Smooth muscle cell (in vitro differentiated cells): ENCODE measurements around the gene PDHA1. TPM values are rescaled to one million over a fixed set of nuclear protein-coding genes. Genes with fewer than 3 reads are reported as not detected.

ENCODE experiments used
- DNase-seq: peaks from one replicate; lab custom pipeline; 2025; ENCODE audit not compliant: unreplicated experiment; lab: John Stamatoyannopoulos, UW
- H2AFZ ChIP-seq: fragments of 200-600 bp; sonication (generic); 2 replicates; pipeline ENCODE4 v1.6.0; 2016; ENCODE audit warnings: antibody characterized with exemption, low read depth, mild to moderate bottlenecking
- H3F3A ChIP-seq: fragments of 200-600 bp; sonication (generic); 2 replicates; pipeline ENCODE4 v1.6.0; 2017; ENCODE audit warnings: antibody characterized with exemption, low read depth
- H3K27ac ChIP-seq: fragments of 200-600 bp; sonication (generic); 2 replicates; pipeline ENCODE4 v1.5.1; 2016; ENCODE audit warnings: low read depth, mild to moderate bottlenecking
- H3K27me3 ChIP-seq: fragments of 200-600 bp; sonication (generic); 2 replicates; pipeline ENCODE4 v1.6.1; 2016; ENCODE audit warnings: low read depth, mild to moderate bottlenecking
- H3K36me3 ChIP-seq: fragments of 200-600 bp; sonication (generic); 2 replicates; pipeline ENCODE4 v1.5.1; 2016; ENCODE audit warnings: low read depth
- H3K4me1 ChIP-seq: fragments of 200-600 bp; sonication (generic); 2 replicates; pipeline ENCODE4 v1.5.1; 2016; ENCODE audit warnings: low read depth
- H3K4me2 ChIP-seq: fragments of 200-600 bp; sonication (generic); 2 replicates; pipeline ENCODE4 v1.6.0; 2016; ENCODE audit warnings: mild to moderate bottlenecking
- H3K4me3 ChIP-seq: fragments of 200-600 bp; sonication (generic); 2 replicates; pipeline ENCODE4 v1.5.1; 2016; ENCODE audit warnings: mild to moderate bottlenecking
- H3K79me2 ChIP-seq: fragments of 200-600 bp; sonication (generic); 2 replicates; pipeline ENCODE4 v1.6.0; 2016; ENCODE audit warnings: low read depth, mild to moderate bottlenecking
- H3K9ac ChIP-seq: fragments of 200-600 bp; sonication (generic); 2 replicates; pipeline ENCODE4 v1.6.0; 2016; ENCODE audit warnings: low read depth
- H3K9me3 ChIP-seq: fragments of 200-600 bp; sonication (generic); replicated peaks from 2 replicates; pipeline ENCODE4 v1.5.1; 2016; ENCODE audit warnings: low read depth
- H4K20me1 ChIP-seq: fragments of 200-600 bp; sonication (generic); 2 replicates; pipeline ENCODE4 v1.6.0; 2016; ENCODE audit warnings: low read depth
- WGBS: methylation state at CpG from one replicate; pipeline ENCODE4 v1.1.7; 2016; ENCODE audit warnings: low lambda C conversion rate; 5-methylcytosine and 5-hydroxymethylcytosine counted together
- polyA plus RNA-seq: library from polyadenylated mRNA; unstranded; fragments of >200 nt; fragmentation: Nextera tagmentation; extraction: Ambion mirVana; gene quantifications from 2 replicates; pipeline ENCODE4 v1.2.1, GENCODE V29; 2016
- total RNA-seq: library from RNA; depleted of rRNA; stranded (reverse); fragments of >200 nt; gene quantifications from 2 replicates; pipeline ENCODE4 v1.2.3, GENCODE V29; 2014
- TF ChIP-seq, protein P1 (sequence below): fragments of 200-600 bp; sonication (generic); IDR thresholded peaks from 2 replicates; pipeline ENCODE4 v1.5.1; 2017; ENCODE audit warnings: borderline replicate concordance, mild to moderate bottlenecking, antibody characterized with exemption; ENCODE audit not compliant: insufficient read depth, poor library complexity, severe bottlenecking

The PDHA1 gene
- total and polyA plus RNA-seq, 2 experiments from 2014 or later: 121 to 222 TPM

GRCh38 chrX:19377799-19378198, 34.1 kb downstream of the PDHA1 start:
- H3K9ac ChIP-seq: no peak overlapping the region
- no peaks in the 10 kb centered on the region for H3K36me3 ChIP-seq
- no peaks in the 10 kb centered on the region for H3K27me3 ChIP-seq
- TF ChIP-seq, protein P1, sequence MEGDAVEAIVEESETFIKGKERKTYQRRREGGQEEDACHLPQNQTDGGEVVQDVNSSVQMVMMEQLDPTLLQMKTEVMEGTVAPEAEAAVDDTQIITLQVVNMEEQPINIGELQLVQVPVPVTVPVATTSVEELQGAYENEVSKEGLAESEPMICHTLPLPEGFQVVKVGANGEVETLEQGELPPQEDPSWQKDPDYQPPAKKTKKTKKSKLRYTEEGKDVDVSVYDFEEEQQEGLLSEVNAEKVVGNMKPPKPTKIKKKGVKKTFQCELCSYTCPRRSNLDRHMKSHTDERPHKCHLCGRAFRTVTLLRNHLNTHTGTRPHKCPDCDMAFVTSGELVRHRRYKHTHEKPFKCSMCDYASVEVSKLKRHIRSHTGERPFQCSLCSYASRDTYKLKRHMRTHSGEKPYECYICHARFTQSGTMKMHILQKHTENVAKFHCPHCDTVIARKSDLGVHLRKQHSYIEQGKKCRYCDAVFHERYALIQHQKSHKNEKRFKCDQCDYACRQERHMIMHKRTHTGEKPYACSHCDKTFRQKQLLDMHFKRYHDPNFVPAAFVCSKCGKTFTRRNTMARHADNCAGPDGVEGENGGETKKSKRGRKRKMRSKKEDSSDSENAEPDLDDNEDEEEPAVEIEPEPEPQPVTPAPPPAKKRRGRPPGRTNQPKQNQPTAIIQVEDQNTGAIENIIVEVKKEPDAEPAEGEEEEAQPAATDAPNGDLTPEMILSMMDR: no peak
- no peak overlapping the region for H3K27ac ChIP-seq
- H3F3A ChIP-seq: no peaks in the 10 kb centered on the region
- no peaks in the 10 kb centered on the region for H4K20me1 ChIP-seq
- H3K4me2 ChIP-seq: no peak overlapping the region
- H3K79me2 ChIP-seq: no peaks in the 10 kb centered on the region
- WGBS: 87% methylated on average over 12 of the region's 12 CpGs
- H3K4me1 ChIP-seq: no peaks in the 10 kb centered on the region
- no peak for DNase-seq
- no peaks in the 10 kb centered on the region for H3K9me3 ChIP-seq
- H3K4me3 ChIP-seq: no peak overlapping the region
- no peak overlapping the region for H2AFZ ChIP-seq

DNA sequence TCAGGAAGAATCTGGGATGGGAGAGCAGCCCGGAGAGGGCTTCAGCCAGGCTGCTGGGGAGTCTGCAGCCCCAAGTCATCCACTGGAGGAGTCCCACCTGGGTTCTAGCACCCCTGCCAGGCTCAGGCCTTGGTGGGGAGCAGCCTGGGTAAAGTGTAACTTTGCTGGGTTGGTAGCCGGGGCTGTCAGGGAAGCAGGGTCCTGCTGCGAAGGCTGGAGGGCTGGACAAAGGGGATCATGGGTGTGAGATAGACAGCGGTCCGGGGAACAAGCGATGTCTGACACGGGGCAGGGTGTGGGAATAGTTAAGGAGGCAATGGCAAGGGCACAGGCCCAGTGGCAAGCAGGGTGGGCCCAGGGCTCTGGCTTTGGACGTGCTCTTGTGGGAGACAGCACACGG, 37.6 kb downstream of the PDHA1 start:
- Histone ChIP-seq H3K9ac (no peak overlapping the region), H3K9me3 (no peaks in the 10 kb centered on the region), H3K36me3 (no peaks in the 10 kb centered on the region), H3K4me1 (no peaks in the 10 kb centered on the region), H3K27me3 (no peaks in the 10 kb centered on the region), H3K79me2 (no peaks in the 10 kb centered on the region), H3K4me2 (no peak overlapping the region), H4K20me1 (no peaks in the 10 kb centered on the region), H3K4me3 (no peak overlapping the region), H2AFZ (no peak overlapping the region), H3K27ac (no peak overlapping the region), H3F3A (no peaks in the 10 kb centered on the region)
- WGBS: 88% methylated on average over 9 of the region's 9 CpGs
- DNase-seq: no peak
- TF ChIP-seq, protein P1: no peak

DNA sequence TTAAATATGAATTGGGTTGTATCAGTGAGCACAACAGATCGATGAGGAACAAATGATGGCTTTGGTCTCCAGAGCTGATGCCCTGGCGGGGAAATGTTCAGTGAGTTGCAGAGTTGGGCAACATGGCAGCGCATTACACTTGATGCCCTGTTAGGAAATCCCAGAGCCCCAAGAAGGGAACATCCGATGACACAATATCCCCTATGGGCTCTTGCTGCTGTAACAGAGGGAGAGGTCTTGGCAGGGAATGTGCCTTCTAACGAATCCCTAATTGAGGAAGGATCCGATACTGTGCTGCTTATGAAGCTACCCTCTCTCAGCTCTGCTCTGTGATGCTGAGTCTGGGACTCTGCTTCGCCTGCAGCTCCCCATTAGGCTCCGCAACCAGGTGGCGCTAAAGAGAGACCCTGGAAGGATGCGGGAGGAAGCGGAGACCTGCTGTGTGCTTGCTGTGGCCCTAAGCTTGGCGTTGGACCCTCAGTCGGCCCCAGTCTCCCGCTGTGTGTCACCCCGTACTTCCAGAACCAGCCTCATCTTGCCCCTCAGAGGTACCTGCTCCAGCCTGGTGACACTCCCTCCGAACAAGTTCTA, 38.9 kb downstream of the PDHA1 start:
- Histone ChIP-seq H3F3A (no peaks in the 10 kb centered on the region), H3K4me2 (no peak overlapping the region), H3K27ac (no peak overlapping the region), H3K79me2 (no peaks in the 10 kb centered on the region), H2AFZ (no peak overlapping the region), H3K4me1 (no peaks in the 10 kb centered on the region), H3K9ac (no peak overlapping the region), H3K9me3 (no peaks in the 10 kb centered on the region), H3K36me3 (no peaks in the 10 kb centered on the region), H3K4me3 (no peak overlapping the region), H3K27me3 (no peaks in the 10 kb centered on the region), H4K20me1 (no peaks in the 10 kb centered on the region)
- WGBS: 50% methylated on average over 16 of the region's 16 CpGs
- no peak for DNase-seq
- TF ChIP-seq, protein P1: peak; percentile 45

DNA sequence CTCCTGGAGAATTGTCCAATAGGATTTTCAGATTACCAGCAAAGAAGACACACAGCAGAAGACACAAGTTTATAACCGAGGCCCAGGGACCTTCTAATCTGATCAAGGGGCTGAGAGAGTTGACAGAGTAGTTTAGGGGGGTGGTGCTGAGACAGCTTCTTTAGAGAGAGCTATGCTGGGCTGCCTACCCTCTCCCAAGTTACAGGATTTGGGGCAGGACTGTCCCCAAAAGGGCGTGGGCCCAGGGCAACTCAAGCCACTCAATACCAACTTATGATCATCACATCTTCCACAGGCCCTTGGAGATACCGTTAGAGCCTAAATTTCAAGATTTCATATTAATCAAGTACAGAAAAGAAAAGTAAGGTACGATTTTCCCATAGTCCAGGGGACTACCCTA, 43.0 kb downstream of the PDHA1 start:
- H3K36me3 ChIP-seq: no peaks in the 10 kb centered on the region
- TF ChIP-seq, protein P1: no peak
- no peak for DNase-seq

More for the DNA sequence above, 43.0 kb downstream of the PDHA1 start:
- Histone ChIP-seq H3K79me2 (no peaks in the 10 kb centered on the region), H3F3A (no peaks in the 10 kb centered on the region), H3K9ac (no peak overlapping the region), H3K4me3 (no peak overlapping the region), H2AFZ (no peak overlapping the region), H3K27ac (no peak overlapping the region), H3K4me1 (no peaks in the 10 kb centered on the region), H4K20me1 (no peaks in the 10 kb centered on the region), H3K27me3 (no peaks in the 10 kb centered on the region), H3K9me3 (peaks cover 3% of the 10 kb centered on the region), H3K4me2 (no peak overlapping the region)
- WGBS: 78% methylated on average over 4 of the region's 4 CpGs
